H9 (cell line): ENCODE measurements around the gene PNPO. TPM values are rescaled to one million over a fixed set of nuclear protein-coding genes. Genes with fewer than 3 reads are reported as not detected.

ENCODE experiments used
- DNase-seq: peaks from one replicate; pipeline ENCODE4 v3.0.0-alpha.2; 2017
- H2AFZ ChIP-seq: one replicate; pipeline ENCODE4 v1.6.1; 2013; ENCODE audit warnings: mild to moderate bottlenecking, low read length, control low read depth, moderate library complexity
- H2AK5ac ChIP-seq: 2 replicates; pipeline ENCODE4 v1.6.1; 2013; ENCODE audit warnings: low read length, control low read depth, mixed read lengths; ENCODE audit not compliant: insufficient read length
- H2BK120ac ChIP-seq: one replicate; pipeline ENCODE4 v1.6.1; 2013; ENCODE audit warnings: low read depth, mild to moderate bottlenecking, low read length, control low read depth, inconsistent platforms; ENCODE audit not compliant: poor library complexity, severe bottlenecking
- H2BK12ac ChIP-seq: 2 replicates; pipeline ENCODE4 v1.6.1; 2013; ENCODE audit warnings: low read length, control low read depth, mixed read lengths, low read depth; ENCODE audit not compliant: insufficient read length
- H2BK15ac ChIP-seq: 2 replicates; pipeline ENCODE4 v1.6.1; 2013; ENCODE audit warnings: low read depth, low read length, control low read depth
- H2BK20ac ChIP-seq: one replicate; pipeline ENCODE4 v1.6.1; 2013; ENCODE audit warnings: low read depth, mild to moderate bottlenecking, low read length, control low read depth, inconsistent platforms; ENCODE audit not compliant: poor library complexity, severe bottlenecking
- H2BK5ac ChIP-seq: 2 replicates; pipeline ENCODE4 v1.6.1; 2013; ENCODE audit warnings: low read length, control low read depth, mixed read lengths; ENCODE audit not compliant: insufficient read length
- H3K14ac ChIP-seq: 2 replicates; pipeline ENCODE4 v1.6.1; 2013; ENCODE audit warnings: low read length, control low read depth; ENCODE audit not compliant: insufficient read depth
- H3K18ac ChIP-seq: 2 replicates; pipeline ENCODE4 v1.6.1; 2013; ENCODE audit warnings: low read depth, mild to moderate bottlenecking, mixed read lengths, low read length, control low read depth; ENCODE audit not compliant: insufficient read length
- H3K23ac ChIP-seq: 2 replicates; pipeline ENCODE4 v1.6.1; 2013; ENCODE audit warnings: low read length, control low read depth, mixed read lengths, low read depth; ENCODE audit not compliant: insufficient read length
- H3K23me2 ChIP-seq: 2 replicates; pipeline ENCODE4 v1.6.1; 2013; ENCODE audit warnings: low read depth, mild to moderate bottlenecking, mixed read lengths, low read length, control low read depth; ENCODE audit not compliant: insufficient read length, poor library complexity, severe bottlenecking
- H3K27ac ChIP-seq: 2 replicates; pipeline ENCODE4 v1.5.1; 2013; ENCODE audit warnings: low read length, control low read depth, mixed read lengths, low read depth; ENCODE audit not compliant: insufficient read length
- H3K27me3 ChIP-seq: 2 replicates; pipeline ENCODE4 v1.6.1; 2013; ENCODE audit warnings: low read length, control low read depth, inconsistent platforms; ENCODE audit not compliant: insufficient read depth
- H3K4ac ChIP-seq: 2 replicates; pipeline ENCODE4 v1.6.1; 2013; ENCODE audit warnings: low read depth, mild to moderate bottlenecking, control low read depth, inconsistent platforms, low read length, moderate library complexity
- H3K4me1 ChIP-seq: 2 replicates; pipeline ENCODE4 v1.6.1; 2013; ENCODE audit warnings: low read length, control low read depth, inconsistent platforms; ENCODE audit not compliant: insufficient read depth
- H3K4me2 ChIP-seq: 2 replicates; pipeline ENCODE4 v1.6.1; 2013; ENCODE audit warnings: low read length, control low read depth, mixed read lengths; ENCODE audit not compliant: insufficient read length, insufficient read depth
- H3K56ac ChIP-seq: 2 replicates; pipeline ENCODE4 v1.6.1; 2013; ENCODE audit warnings: low read depth, mild to moderate bottlenecking, mixed read lengths, low read length, control low read depth; ENCODE audit not compliant: insufficient read length
- H3K79me1 ChIP-seq: 2 replicates; pipeline ENCODE4 v1.6.1; 2013; ENCODE audit warnings: low read depth, mild to moderate bottlenecking, moderate library complexity, low read length, control low read depth, inconsistent platforms; ENCODE audit not compliant: insufficient read depth, poor library complexity, severe bottlenecking
- H3K79me2 ChIP-seq: 2 replicates; pipeline ENCODE4 v1.6.1; 2013; ENCODE audit warnings: low read length, control low read depth, inconsistent platforms; ENCODE audit not compliant: insufficient read depth
- H3K9ac ChIP-seq: 2 replicates; pipeline ENCODE4 v1.6.1; 2013; ENCODE audit warnings: low read length, control low read depth, mixed read lengths; ENCODE audit not compliant: insufficient read length; ENCODE audit errors: extremely low read depth
- H3K9me3 ChIP-seq: one replicate; pipeline ENCODE4 v1.6.1; 2013; ENCODE audit warnings: low read depth, low read length, inconsistent platforms; ENCODE audit not compliant: control insufficient read depth
- H3T11ph ChIP-seq: one replicate; pipeline ENCODE4 v1.6.1; 2013; ENCODE audit warnings: mild to moderate bottlenecking, low read length, control low read depth, inconsistent platforms
- H4K20me1 ChIP-seq: one replicate; pipeline ENCODE4 v1.6.1; 2013; ENCODE audit not compliant: control insufficient read depth, insufficient read length, insufficient read depth
- H4K5ac ChIP-seq: 2 replicates; pipeline ENCODE4 v1.6.1; 2013; ENCODE audit warnings: low read depth, mild to moderate bottlenecking, mixed read lengths, low read length, control low read depth; ENCODE audit not compliant: insufficient read length
- H4K8ac ChIP-seq: replicated peaks from 2 replicates; pipeline ENCODE4 v1.6.1; 2013; ENCODE audit warnings: low read length, control low read depth, mixed read lengths, low read depth; ENCODE audit not compliant: insufficient read length
- H4K91ac ChIP-seq: 2 replicates; pipeline ENCODE4 v1.6.1; 2013; ENCODE audit warnings: low read depth, mild to moderate bottlenecking, moderate library complexity, mixed read lengths, low read length, control low read depth; ENCODE audit not compliant: insufficient read length
- H3K27ac Mint-ChIP-seq, 3 experiments: 2 replicates in 2 of 3; 3 replicates in 1 of 3; pipeline ENCODE4 v1.8.0; 2020 to 2021; ENCODE audit warnings: mixed read lengths in 3 of 3, mild to moderate bottlenecking in 1 of 3, moderate library complexity in 1 of 3
- H3K27me3 Mint-ChIP-seq: 2 replicates; pipeline ENCODE4 v1.8.0; 2021; ENCODE audit warnings: low read depth, mild to moderate bottlenecking, moderate library complexity, mixed read lengths
- H3K36me3 Mint-ChIP-seq, 3 experiments: 2 replicates in 2 of 3; 3 replicates in 1 of 3; pipeline ENCODE4 v1.8.0; 2020 to 2021; ENCODE audit warnings: low read depth in 3 of 3, mixed read lengths in 3 of 3; ENCODE audit not compliant: insufficient read depth in 1 of 3
- H3K4me1 Mint-ChIP-seq, 2 experiments: 2 replicates each; pipeline ENCODE4 v1.8.0; 2020; ENCODE audit warnings: mixed read lengths in 2 of 2
- H3K4me3 Mint-ChIP-seq, 2 experiments: 2 replicates in 1 of 2; 3 replicates in 1 of 2; pipeline ENCODE4 v1.8.0; 2020 to 2021; ENCODE audit warnings: mild to moderate bottlenecking in 2 of 2, mixed read lengths in 2 of 2, moderate library complexity in 1 of 2
- H3K9me3 Mint-ChIP-seq, 2 experiments: 2 replicates in 1 of 2; 3 replicates in 1 of 2; pipeline ENCODE4 v1.8.0; 2020; ENCODE audit warnings: mild to moderate bottlenecking in 2 of 2, mixed read lengths in 2 of 2, moderate library complexity in 1 of 2
- CTCF ChIP-seq: fragments of 200-600 bp; sonication (generic); conservative IDR thresholded peaks from 3 replicates; pipeline ENCODE4 v1.8.0; 2021; ENCODE audit warnings: antibody characterized with exemption, mild to moderate bottlenecking
- WGBS: extraction: QIAGEN DNeasy Blood & Tissue Kit; methylation state at CpG from one replicate; pipeline ENCODE4 v1.1.7; 2013; ENCODE audit warnings: missing lambda C conversion rate, low lambda C conversion rate, mixed read lengths; ENCODE audit not compliant: insufficient read length; ENCODE audit errors: extremely low coverage; 5-methylcytosine and 5-hydroxymethylcytosine counted together
- total RNA-seq: library from RNA; stranded (reverse); gene quantifications from 2 replicates; pipeline ENCODE4 v1.2.1, GENCODE V29; 2021

The PNPO gene
- total RNA-seq, 1 experiment from 2014 or later = 6.7 TPM

GRCh38 chr17:47964856-47965255 is 23.5 kb downstream of the PNPO start:
- no peak overlapping the region for H3K27ac Mint-ChIP-seq
- Histone ChIP-seq H2AK5ac (no peak overlapping the region), H4K5ac (no peak overlapping the region), H3K9ac (no peak overlapping the region), H3K79me2 (no peaks in the 10 kb centered on the region), H3K79me1 (no peaks in the 10 kb centered on the region), H3K4me1 (no peaks in the 10 kb centered on the region), H2BK120ac (no peak overlapping the region), H2BK12ac (no peak overlapping the region), H3K18ac (no peak overlapping the region), H3K23me2 (no peaks in the 10 kb centered on the region), H3K14ac (no peak overlapping the region), H3K9me3 (no peaks in the 10 kb centered on the region), H3K56ac (no peak overlapping the region), H2BK15ac (no peak overlapping the region), H4K8ac (no peak overlapping the region), H4K20me1 (no peaks in the 10 kb centered on the region), H3K4ac (no peak overlapping the region), H4K91ac (no peak overlapping the region), H3K23ac (no peak overlapping the region), H2BK20ac (no peak overlapping the region), H3K4me2 (no peak overlapping the region), H3K27me3 (no peaks in the 10 kb centered on the region), H3T11ph (no peak overlapping the region), H2AFZ (no peak overlapping the region), H2BK5ac (no peak overlapping the region), H3K27ac (no peak overlapping the region)
- no CpG with 5 or more reads among the region's 5 CpGs for WGBS
- peaks cover 0 to 4% of the 10 kb centered on the region in 2 experiments; a peak in 2 of 4 replicates for H3K4me1 Mint-ChIP-seq
- peaks cover 29% of the 10 kb centered on the region for H3K27me3 Mint-ChIP-seq
- H3K4me3 Mint-ChIP-seq = no peak overlapping the region
- no peaks in the 10 kb centered on the region for H3K9me3 Mint-ChIP-seq
- no peak for DNase-seq
- TF ChIP-seq CTCF = no peak
- H3K36me3 Mint-ChIP-seq = no peaks in the 10 kb centered on the region
